NCI-H2029 treated with DMSO at 0.1 percent for 48 hours (cell line): Measurements from ENCODE around the gene HSPG2.
"Not testable (repeated sequence)": the region's sequence is repeated elsewhere in the genome, so short reads cannot be mapped to it uniquely, and the experiment has no call there.

Experiments used
- DNase-seq: peaks from one replicate; lab custom pipeline; 2025; lab: John Stamatoyannopoulos, UW

Gene HSPG2

GRCh38 chr1:21912038-21912758, 24.9 kb downstream of the HSPG2 start:
- no peak for DNase-seq

GRCh38 chr1:21911205-21912001, 25.7 kb downstream of the HSPG2 start:
- no peak for DNase-seq

- DNase-seq, result no peak
Observed at GRCh38 chr1:21910558-21911204, 26.4 kb downstream of the HSPG2 start.

GRCh38 chr1:21909787-21910503, 27.2 kb downstream of the HSPG2 start:
- no peak for DNase-seq

- DNase-seq, result no peak
Observed at GRCh38 chr1:21909286-21909759, 27.8 kb downstream of the HSPG2 start.

- DNase-seq, result not testable (repeated sequence)
Observed at GRCh38 chr1:21907737-21908534, 29.2 kb downstream of the HSPG2 start.

GRCh38 chr1:21907079-21907418, 30.1 kb downstream of the HSPG2 start:
- no peak for DNase-seq

GRCh38 chr1:21906173-21907078, 30.7 kb downstream of the HSPG2 start:
- DNase-seq, result no peak

GRCh38 chr1:21904704-21905520, 32.2 kb downstream of the HSPG2 start:
- no peak for DNase-seq

- DNase-seq, result no peak
Observed at GRCh38 chr1:21904454-21904703, 32.7 kb downstream of the HSPG2 start.

- no peak for DNase-seq
Observed at GRCh38 chr1:21903638-21904453, 33.3 kb downstream of the HSPG2 start.

- no peak for DNase-seq
Observed at GRCh38 chr1:21902026-21903012, 34.8 kb downstream of the HSPG2 start.

GRCh38 chr1:21901473-21901847, 35.6 kb downstream of the HSPG2 start:
- no peak for DNase-seq

GRCh38 chr1:21900766-21901472, 36.2 kb downstream of the HSPG2 start:
- no peak for DNase-seq

GRCh38 chr1:21899987-21900386, 37.1 kb downstream of the HSPG2 start:
- no peak for DNase-seq

- no peak for DNase-seq
Observed at GRCh38 chr1:21899267-21899810, 37.8 kb downstream of the HSPG2 start.
